Thoracic aorta (tissue), 2 donors: Measurements from ENCODE around the gene EGR1. TPM values are rescaled to one million over a fixed set of nuclear protein-coding genes. Genes with fewer than 3 reads are reported as not detected.
A peak's percentile ranks its signal among the peaks of the same experiment; 100 is the strongest.

Experiments
- ATAC-seq: fragments of 150-250 bp; one replicate; pipeline ENCODE4 v1.8.0; 2017; ENCODE audit warnings: low read depth; ENCODE audit not compliant: insufficient number of reproducible peaks, low FRiP score
- DNase-seq: peaks from one replicate; pipeline ENCODE4 v3.0.0-alpha.2; 2020; ENCODE audit warnings: low spot score
- H3K27ac ChIP-seq, 2 donors: fragments of 200-600 bp; sonication (generic); 1 replicate in 1 of 2; 2 replicates in 1 of 2; pipeline ENCODE4 v1.5.1; 2016; ENCODE audit warnings: mild to moderate bottlenecking in 2 of 2, moderate library complexity in 2 of 2
- H3K27me3 ChIP-seq: fragments of 200-600 bp; sonication (generic); replicated peaks from 2 replicates; pipeline ENCODE4 v1.6.0; 2016; ENCODE audit warnings: mild to moderate bottlenecking; ENCODE audit not compliant: insufficient read depth
- H3K36me3 ChIP-seq: fragments of 200-600 bp; sonication (generic); one replicate; pipeline ENCODE4 v1.5.1; 2016
- H3K4me1 ChIP-seq, 2 donors: fragments of 200-600 bp; sonication (generic); 1 replicate in 1 of 2; 2 replicates in 1 of 2; pipeline versions ENCODE4 v1.5.1 to v1.6.0; 2016; ENCODE audit warnings: low read depth in 2 of 2, mild to moderate bottlenecking in 1 of 2; ENCODE audit not compliant: control insufficient read depth in 1 of 2
- H3K4me3 ChIP-seq: fragments of 200-600 bp; sonication (generic); 2 replicates; pipeline ENCODE4 v1.5.1; 2016; ENCODE audit warnings: mild to moderate bottlenecking
- H3K9me3 ChIP-seq: fragments of 200-600 bp; sonication (generic); 2 replicates; pipeline ENCODE4 v1.5.1; 2016
- total RNA-seq, 2 donors: library from RNA; depleted of rRNA; stranded (reverse); fragments of >200 nt; gene quantifications; one replicate each; pipeline versions ENCODE4 v1.1.0 to v1.2.3, GENCODE V29; 2016
- TF ChIP-seq, protein P1 (sequence below): fragments of 200-600 bp; sonication (generic); IDR thresholded peaks from one replicate; pipeline ENCODE4 v1.5.1; 2019; ENCODE audit warnings: antibody characterized with exemption

EGR1 gene
- total RNA-seq, 2 donors from 2014 or later: 98.3 to 340 TPM

GRCh38 chr5:138459311-138459933 lies 5.9 kb upstream of the EGR1 start:
- H3K4me1 ChIP-seq: peaks cover 10 to 37% of the 10 kb centered on the region in 2 donors
- H3K27ac ChIP-seq: no peak overlapping the region
- no peaks in the 10 kb centered on the region for H3K27me3 ChIP-seq
- no peaks in the 10 kb centered on the region for H3K36me3 ChIP-seq
- H3K9me3 ChIP-seq: no peaks in the 10 kb centered on the region
- no peak for DNase-seq
- TF ChIP-seq, protein P1, sequence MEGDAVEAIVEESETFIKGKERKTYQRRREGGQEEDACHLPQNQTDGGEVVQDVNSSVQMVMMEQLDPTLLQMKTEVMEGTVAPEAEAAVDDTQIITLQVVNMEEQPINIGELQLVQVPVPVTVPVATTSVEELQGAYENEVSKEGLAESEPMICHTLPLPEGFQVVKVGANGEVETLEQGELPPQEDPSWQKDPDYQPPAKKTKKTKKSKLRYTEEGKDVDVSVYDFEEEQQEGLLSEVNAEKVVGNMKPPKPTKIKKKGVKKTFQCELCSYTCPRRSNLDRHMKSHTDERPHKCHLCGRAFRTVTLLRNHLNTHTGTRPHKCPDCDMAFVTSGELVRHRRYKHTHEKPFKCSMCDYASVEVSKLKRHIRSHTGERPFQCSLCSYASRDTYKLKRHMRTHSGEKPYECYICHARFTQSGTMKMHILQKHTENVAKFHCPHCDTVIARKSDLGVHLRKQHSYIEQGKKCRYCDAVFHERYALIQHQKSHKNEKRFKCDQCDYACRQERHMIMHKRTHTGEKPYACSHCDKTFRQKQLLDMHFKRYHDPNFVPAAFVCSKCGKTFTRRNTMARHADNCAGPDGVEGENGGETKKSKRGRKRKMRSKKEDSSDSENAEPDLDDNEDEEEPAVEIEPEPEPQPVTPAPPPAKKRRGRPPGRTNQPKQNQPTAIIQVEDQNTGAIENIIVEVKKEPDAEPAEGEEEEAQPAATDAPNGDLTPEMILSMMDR: no peak
- H3K4me3 ChIP-seq: no peak overlapping the region
- ATAC-seq: no peak

DNA sequence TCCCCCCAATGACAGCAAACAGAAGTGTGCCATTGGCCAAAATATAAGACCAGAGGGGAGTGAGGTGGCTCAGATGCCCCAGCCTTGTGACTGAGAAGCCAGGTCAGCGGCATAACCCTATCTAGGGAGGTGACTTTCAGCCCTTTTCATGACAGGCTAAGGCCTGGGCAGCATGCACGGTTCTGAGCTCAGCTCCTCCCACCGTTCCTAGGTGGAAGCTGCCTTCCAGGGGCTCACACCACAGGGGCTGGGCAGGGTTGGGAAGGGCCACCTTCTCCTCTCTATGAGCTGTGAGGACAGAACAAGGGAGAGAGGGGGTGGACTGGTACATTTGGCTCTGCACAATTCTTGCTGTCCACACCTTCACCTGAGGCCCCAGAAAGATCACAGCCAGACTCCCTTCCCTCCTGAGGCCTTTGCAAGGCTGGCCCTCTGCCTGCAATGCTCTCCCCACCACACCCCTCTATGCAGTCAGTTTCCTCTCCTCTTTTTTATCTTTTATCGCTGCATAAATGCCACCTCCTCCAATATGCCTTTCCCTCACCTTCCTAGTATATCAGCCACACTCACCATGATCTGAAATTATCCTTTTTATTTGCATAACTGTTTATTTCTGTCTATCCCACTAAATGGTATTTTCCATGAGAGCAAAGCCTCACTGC lies 5.1 kb upstream of the EGR1 start:
- Histone ChIP-seq H3K4me1 (peaks cover 10 to 37% of the 10 kb centered on the region in 2 donors), H3K9me3 (no peaks in the 10 kb centered on the region), H3K27me3 (no peaks in the 10 kb centered on the region), H3K4me3 (no peak overlapping the region), H3K27ac (no peak overlapping the region), H3K36me3 (no peaks in the 10 kb centered on the region)
- ATAC-seq (no peak), DNase-seq (no peak)
- TF ChIP-seq, protein P1: no peak

- H3K9me3 ChIP-seq: no peaks in the 10 kb centered on the region
- H3K27ac ChIP-seq: peak overlapping the region; percentile 17 to 51
- H3K27me3 ChIP-seq: no peaks in the 10 kb centered on the region
- H3K36me3 ChIP-seq: no peaks in the 10 kb centered on the region
- peak; percentile 13 for ATAC-seq
- H3K4me3 ChIP-seq: no peak overlapping the region
- no peak for DNase-seq
- TF ChIP-seq, protein P1: no peak
- H3K4me1 ChIP-seq: peaks cover 10 to 43% of the 10 kb centered on the region in 2 donors
Observed at GRCh38 chr5:138461343-138462125, 3.7 kb upstream of the EGR1 start.

DNA sequence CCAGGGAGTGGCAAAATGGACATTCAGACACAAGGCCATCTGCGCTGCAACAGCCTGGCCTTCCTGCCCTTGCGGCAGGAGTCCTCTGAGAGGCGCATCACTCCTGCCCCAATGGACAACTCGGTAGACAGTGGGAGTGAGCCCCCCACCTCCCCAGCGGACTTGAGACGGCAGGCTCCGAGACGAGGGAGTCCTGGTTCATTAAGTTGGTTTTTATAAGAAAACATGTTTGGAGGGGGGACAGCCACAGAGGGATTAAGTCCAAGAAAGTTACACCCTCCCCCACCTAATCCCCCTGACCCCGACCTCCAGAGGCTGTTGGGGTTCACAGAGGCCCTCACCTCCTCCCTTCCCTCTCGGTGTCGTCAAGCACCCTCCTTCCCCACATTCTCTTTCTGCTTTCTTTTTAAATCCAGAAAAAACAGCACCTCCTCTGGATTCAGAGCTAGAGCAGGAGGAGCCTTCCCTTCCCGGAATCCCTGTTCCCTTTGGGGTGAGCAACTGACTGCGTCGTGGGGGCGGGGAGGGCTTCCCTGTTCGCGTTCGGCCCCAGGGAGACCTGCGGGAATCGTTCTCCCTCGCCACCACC lies 1.8 kb upstream of the EGR1 start:
- peaks cover 8% of the 10 kb centered on the region for H3K36me3 ChIP-seq

More for the DNA sequence above, 1.8 kb upstream of the EGR1 start:
- H3K27me3 ChIP-seq: no peaks in the 10 kb centered on the region
- TF ChIP-seq, protein P1: no peak
- peak overlapping the region; percentile 84 for H3K4me3 ChIP-seq
- DNase-seq: no peak
- H3K27ac ChIP-seq: peak overlapping the region; percentile 96 to 99
- H3K4me1 ChIP-seq: peaks cover 14 to 56% of the 10 kb centered on the region in 2 donors
- H3K9me3 ChIP-seq: no peaks in the 10 kb centered on the region
- ATAC-seq: peak; percentile 6
